HG03025 (cell line): Measurements from ENCODE around the gene EEF1G.
"Not testable (repeated sequence)": the region's sequence is repeated elsewhere in the genome, so short reads cannot be mapped to it uniquely, and the experiment has no call there.

Experiments
- ATAC-seq: cut with Tn5 transposase; IDR thresholded peaks from one replicate; pipeline ENCODE4 v1.9.1; 2021; ENCODE audit warnings: mild to moderate bottlenecking, moderate library complexity; ENCODE audit not compliant: unreplicated experiment, low FRiP score

Gene EEF1G

GRCh38 chr11:62578541-62578940 is 4.8 kb upstream of the EEF1G start:
- no peak for ATAC-seq

DNA sequence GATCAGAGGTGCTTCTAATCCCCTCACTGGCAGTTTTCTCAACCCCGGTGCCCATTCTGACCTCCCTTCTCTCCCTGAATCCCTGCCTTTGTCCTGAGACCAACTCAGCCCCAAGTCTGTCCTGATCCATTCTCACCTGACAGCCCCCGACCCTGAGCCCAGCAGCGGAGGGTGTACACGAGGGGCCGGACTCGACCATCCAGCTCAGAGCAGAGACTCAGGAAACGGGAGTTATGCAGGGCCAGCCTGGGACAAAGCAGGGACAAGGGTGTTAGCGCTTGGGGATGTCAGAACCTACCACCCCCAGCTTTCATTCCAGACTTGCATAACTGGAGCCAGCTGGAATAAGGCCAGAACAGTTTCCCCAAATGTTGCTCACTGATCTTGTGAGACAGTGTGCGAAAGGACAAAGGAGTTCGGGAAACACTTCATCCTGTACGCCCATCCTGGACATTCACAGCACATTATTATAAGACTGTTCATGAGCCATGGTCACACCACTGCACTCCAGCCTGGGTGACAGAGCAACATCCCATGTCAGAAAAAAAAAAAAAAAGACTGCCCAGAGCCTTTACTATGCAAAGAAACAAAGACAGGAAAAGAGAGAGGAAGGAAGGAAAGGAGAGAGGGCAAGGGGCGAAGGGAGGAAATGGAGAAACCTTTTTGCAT is 3.5 kb upstream of the EEF1G start:
- no peak for ATAC-seq

DNA sequence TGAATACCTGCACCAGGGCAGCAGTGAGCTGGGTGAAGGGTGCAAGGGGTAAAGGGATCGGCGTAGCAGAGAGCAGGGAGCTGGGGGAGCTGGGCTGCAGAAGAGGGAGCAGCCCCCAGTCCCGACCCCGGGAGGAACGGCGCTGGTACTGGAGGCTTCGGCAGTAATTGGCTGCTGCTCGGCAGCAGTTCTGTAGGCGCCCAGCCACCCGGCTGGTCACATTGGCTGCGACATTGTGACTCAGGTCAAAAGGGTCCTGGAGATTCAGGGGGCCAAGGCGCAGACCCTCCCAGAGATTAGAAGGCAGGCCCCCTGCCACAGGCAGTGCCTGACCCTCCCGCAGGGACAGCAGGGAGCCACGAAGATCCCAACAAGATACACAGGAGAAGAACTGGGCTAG is 2.1 kb upstream of the EEF1G start:
- no peak for ATAC-seq

DNA sequence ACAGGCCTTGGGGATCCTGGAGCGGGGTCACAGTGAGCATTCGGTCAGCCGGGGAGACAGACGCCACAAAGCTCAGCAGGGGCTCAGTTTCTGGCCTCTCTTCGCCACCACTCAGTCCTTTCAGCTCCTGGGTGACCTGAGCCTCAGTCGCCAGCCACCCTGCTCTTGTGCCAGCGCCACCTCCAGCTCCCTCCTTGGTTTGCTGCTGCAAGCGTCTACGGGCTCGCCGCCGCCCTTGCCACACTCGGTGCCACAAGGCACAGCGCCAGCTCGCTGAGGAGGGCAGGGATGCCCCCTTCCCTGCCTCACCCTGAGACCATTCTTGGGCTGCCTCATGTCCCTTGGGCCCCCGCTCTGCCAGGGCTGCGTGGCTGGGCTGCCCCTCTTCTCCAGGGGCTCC is 1.5 kb upstream of the EEF1G start:
- ATAC-seq, result no peak

DNA sequence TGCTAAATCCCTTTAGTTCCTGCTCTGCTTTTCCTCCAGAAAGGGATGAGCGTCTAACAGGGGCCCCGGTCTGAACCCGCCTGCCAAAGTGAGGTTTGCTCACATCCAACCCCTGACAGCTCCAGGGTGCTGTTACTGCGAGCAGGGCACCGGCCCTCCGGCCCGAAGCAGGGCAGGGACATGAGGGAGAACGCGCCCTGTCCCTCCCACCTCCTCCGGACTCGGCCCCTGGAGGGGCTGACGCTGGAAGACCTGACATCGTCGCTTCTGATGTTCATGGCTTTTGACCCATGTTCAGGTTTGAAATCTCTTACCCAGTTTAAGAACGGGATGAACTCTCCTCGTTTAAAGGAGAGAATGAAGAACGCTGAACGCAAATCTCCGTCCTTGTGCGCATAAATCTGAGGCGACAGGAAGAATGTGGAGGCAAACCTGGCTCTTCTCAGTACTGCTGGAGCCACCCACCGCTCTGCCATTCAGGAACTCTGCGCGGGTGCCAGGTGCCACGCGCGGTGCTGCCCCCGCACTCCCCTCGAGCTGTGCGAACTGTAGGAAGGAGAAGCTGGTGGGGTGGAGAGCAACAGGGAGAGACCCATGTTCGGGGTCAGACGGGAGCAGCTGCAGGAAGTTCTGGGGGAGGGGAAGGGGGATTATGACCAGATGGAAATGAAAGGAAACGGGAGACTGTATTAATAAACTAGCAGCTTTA is 826 bp upstream of the EEF1G start:
- ATAC-seq, result peak; percentile 13

- ATAC-seq, result no peak
Observed at GRCh38 chr11:62573006-62573591, 592 bp downstream of the EEF1G start.

GRCh38 chr11:62572431-62572830 is 1.3 kb downstream of the EEF1G start:
- no peak for ATAC-seq

GRCh38 chr11:62571493-62571892 is 2.2 kb downstream of the EEF1G start:
- ATAC-seq, result not testable (repeated sequence)

DNA sequence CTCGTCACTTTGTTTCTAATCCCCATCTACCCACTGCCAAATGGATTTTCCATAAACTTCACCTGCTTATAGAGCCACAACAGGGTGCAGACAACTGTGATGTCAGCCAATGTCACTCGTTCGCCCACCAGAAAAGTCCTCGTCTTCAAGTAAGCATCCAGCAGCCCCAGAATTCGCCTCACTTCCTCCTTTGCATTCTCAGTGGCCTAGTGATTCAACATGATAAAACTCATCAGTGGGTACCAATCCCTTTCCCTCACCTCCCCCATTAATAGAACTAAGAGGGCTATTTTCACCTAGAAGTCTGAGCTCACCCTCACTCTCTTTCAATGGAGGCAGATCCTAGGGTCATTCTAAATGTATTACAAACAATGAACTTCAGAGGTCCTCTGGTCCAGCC is 2.8 kb downstream of the EEF1G start:
- ATAC-seq, result not testable (repeated sequence)

DNA sequence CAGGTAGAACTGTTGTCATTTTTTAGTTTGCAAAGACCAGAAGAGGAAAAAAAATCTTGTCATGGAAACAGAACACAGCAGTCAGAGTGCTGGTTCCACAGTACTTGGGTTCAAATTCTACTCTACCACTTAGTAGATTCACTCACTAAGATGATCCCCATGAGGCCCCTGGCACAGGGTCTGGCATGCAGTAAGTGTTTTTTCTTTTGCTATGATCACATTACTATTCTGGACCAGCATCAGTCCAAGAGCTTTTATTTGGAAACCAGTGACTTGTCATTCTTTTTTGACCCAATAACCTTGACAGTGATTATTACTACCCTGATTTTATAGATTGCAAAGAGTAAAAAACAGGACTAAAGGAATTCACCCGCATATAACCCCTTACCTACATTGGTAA is 4.1 kb downstream of the EEF1G start:
- ATAC-seq, result no peak

DNA sequence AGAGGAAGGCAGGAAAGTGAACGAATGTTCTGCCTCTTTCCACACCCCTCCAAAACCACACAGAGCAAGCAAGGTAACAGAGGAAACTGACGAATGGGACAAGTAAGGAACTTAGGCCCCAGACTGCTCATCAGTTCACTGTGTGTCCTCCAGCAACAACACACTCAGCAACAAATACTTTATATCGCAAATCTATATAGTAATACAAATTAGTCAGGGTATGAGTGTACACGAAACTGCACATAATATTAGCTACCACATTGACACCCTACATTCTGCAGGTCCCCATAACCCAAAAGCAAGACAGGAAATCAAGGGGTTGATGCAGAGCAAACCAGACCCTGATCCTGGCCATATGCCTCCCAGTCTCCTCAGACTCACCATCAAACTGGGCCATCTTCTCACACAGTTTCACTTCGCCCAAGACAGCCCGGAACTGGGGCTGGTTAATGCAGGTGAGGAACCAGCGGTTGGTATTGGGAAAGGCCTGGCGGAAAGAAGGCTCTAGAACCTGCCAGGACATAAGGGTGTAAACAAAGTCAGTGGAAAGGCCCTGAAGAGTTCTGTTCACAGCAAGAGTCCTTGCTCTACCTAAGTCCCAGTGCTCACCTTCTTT is 6.6 kb downstream of the EEF1G start:
- ATAC-seq, result no peak

DNA sequence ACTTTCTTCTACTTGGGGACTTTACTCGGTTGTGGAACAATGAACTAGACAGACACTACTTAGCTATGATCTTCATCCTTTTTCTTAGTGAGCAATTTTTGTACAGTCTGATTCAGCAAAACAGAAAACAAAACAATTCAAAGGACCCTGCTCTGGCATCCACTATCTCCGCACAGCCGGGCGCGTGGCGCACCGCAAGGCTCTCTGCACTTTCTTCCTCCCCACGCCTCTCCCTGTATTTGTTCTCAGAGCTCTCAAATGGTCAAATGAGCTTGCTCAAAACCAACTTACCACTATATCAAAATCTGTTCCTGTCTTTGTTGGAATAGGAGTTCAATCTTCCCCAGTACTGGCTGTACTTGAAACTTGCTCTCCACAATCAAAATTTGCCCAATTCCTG is 7.4 kb downstream of the EEF1G start:
- ATAC-seq, result no peak

DNA sequence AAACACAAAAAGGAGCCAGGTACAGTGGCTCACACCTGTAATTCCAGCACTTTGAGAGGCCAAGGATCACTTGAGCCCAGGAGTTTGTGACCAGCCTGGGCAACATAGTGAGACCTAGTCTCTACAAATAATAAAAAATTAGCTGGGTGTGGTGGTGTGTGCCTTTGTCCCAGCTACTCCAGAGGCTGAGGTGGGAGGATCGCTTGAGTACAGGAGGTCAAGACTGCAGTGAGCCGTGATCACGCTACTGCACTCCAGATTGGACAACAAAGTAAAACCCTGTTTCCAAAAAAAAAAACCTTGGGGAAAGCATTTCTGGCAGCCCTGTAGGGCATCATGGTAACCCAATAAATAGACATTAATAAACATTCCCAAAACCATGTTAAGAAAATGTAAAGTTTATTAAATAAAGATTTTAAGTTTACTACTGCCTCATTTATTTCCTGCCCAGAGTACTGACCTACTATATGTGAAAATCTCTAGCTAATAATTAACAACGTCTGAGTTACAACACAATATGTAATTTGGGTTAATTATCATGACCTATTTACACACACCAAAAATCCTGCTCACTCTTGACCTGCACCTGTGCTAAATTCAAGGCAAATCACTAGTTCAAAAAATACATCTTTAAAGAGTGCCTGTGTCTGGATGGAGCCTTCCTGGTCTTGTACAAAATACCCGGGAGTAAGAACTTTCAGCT is 8.4 kb downstream of the EEF1G start:
- no peak for ATAC-seq

GRCh38 chr11:62561677-62562230 is 11.9 kb downstream of the EEF1G start:
- not testable (repeated sequence) for ATAC-seq

DNA sequence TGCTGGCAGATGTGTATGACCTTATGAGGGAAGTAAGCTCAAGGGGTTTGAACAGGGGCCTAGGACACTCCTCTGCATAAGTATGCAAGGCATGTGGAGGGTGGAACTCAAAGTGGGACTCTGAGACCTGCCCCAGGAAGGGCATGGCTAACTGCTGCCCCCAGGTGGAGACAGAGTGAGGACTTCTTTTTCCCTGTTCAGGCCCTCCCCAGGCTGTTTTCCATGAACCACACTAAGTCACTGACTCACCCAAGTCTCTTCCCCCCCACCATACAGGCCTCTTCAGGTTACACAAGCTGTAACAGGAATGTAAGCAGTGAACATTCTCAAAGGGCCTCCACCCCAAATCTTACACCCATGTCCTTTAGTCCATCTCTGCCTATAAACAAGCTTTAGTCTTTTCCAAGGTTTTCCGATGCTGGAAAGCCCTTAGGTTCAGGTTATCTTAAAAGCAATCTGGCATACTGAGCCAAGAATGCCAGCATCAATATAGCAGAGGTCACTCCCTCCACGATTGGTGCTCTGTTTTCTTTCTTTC is 13.1 kb downstream of the EEF1G start:
- ATAC-seq, result no peak

GRCh38 chr11:62559626-62560025 is 14.1 kb downstream of the EEF1G start:
- ATAC-seq, result not testable (repeated sequence)

DNA sequence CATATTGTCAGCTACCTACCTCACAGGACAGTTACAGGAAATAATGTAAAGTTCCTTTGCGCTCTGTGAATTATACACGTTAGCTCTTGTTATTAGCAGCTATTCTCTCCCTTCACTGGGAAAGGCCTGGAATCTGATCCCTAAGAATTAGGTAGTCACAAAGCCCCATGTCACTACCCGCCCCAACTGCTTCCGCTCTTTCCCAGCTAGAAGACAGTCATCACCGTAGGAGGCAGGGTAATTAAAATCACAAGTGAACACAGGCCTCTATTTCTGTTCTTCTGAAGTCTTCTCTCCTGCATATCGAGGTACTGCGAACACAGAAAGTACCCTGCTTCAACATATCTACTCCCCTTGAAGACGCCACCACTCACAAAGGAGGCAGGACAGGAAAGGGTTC is 14.5 kb downstream of the EEF1G start:
- ATAC-seq, result no peak

DNA sequence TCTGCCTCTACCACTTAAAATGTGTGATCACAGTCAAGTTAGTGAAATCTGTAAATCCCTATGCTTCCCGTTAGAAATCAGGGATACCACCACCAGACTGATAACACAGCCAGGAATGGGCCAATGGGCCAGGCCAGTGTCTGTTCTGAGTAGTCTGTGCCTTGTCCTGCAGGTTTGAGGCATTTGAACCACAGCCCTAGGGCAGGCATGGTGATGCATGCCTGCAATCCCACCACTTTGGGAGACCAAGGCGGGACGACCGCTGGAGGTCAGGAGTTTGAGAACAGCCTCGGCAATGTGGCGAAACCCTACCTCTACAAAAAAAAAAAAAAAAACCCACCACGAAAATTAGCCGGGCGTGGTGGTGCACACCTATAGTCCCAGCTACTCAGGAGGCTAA is 15.0 kb downstream of the EEF1G start:
- ATAC-seq, result no peak

GRCh38 chr11:62556875-62557631 is 16.6 kb downstream of the EEF1G start:
- no peak for ATAC-seq
